NB4 (cell line): ENCODE measurements around the gene PCDHAC2.

Experiments
- DNase-seq: peaks from one replicate; pipeline ENCODE4 v3.0.0; 2010; ENCODE audit warnings: low read depth
- H3K4me3 ChIP-seq: one replicate; pipeline ENCODE4 v1.5.1; 2011; ENCODE audit warnings: mild to moderate bottlenecking, low read depth, low read length, moderate library complexity
- CTCF ChIP-seq: IDR thresholded peaks from one replicate; pipeline ENCODE4 v1.5.1; 2012; ENCODE audit warnings: low read depth, low read length
- MAX ChIP-seq: IDR thresholded peaks from 2 replicates; pipeline ENCODE4 v1.6.1; 2011; ENCODE audit warnings: low read depth, low read length
- MYC ChIP-seq: IDR thresholded peaks from 2 replicates; pipeline ENCODE4 v1.6.1; 2011; ENCODE audit warnings: low read depth, low read length
- POLR2A ChIP-seq: IDR thresholded peaks from 2 replicates; pipeline ENCODE4 v1.6.1; 2011; ENCODE audit warnings: mild to moderate bottlenecking; ENCODE audit not compliant: insufficient read length; ENCODE audit errors: extremely low read depth

PCDHAC2 gene

GRCh38 chr5:140966293-140967225 lies at the start of gene PCDHAC2:
Gene PCDHAC2 (plus strand): TSS chr5:140966476. CDS start chr5:140966767, 291 bp downstream.
- no peak for TF ChIP-seq MAX
- TF ChIP-seq CTCF: no peak
- no peak for TF ChIP-seq MYC
- no peak for TF ChIP-seq POLR2A
- no peak for DNase-seq
- no peak within 1 kb of the TSS for H3K4me3 ChIP-seq

GRCh38 chr5:140923601-140924000 lies 42.7 kb upstream of the PCDHAC2 start:
- H3K4me3 ChIP-seq: no peak overlapping the region
- TF ChIP-seq MAX: no peak
- no peak for TF ChIP-seq POLR2A
- no peak for TF ChIP-seq MYC
- no peak for TF ChIP-seq CTCF
- no peak for DNase-seq

GRCh38 chr5:140925806-140926442 lies 40.4 kb upstream of the PCDHAC2 start, which contains the start of gene PCDHAC1:
Gene PCDHAC1 (plus strand): TSS chr5:140926299. CDS start chr5:140926893, 594 bp downstream.
- no peak for DNase-seq
- TF ChIP-seq CTCF: no peak
- TF ChIP-seq MAX: no peak
- no peak for TF ChIP-seq POLR2A
- TF ChIP-seq MYC: no peak
- no peak within 1 kb of the TSS for H3K4me3 ChIP-seq

- H3K4me3 ChIP-seq: no peak overlapping the region
- TF ChIP-seq MYC: no peak
- TF ChIP-seq POLR2A: no peak
- no peak for TF ChIP-seq CTCF
- no peak for TF ChIP-seq MAX
- no peak for DNase-seq
Observed at GRCh38 chr5:140926443-140927227, 39.6 kb upstream of the PCDHAC2 start.

- TF ChIP-seq POLR2A (no peak), CTCF (no peak), MAX (no peak), MYC (no peak)
- no peak overlapping the region for H3K4me3 ChIP-seq
- no peak for DNase-seq
Observed at GRCh38 chr5:140927228-140927573, 39.1 kb upstream of the PCDHAC2 start.
